Measurements from ENCODE around the gene CPNE9. TPM values are rescaled to one million over a fixed set of nuclear protein-coding genes. Genes with fewer than 3 reads are reported as not detected.

Gene CPNE9
- total and polyA plus RNA-seq, 2 of the 13 experiments (the other 11 are each of a cell fraction or from before 2014, with no cell fraction given), result 0.20 TPM; not detected in 1

DNA sequence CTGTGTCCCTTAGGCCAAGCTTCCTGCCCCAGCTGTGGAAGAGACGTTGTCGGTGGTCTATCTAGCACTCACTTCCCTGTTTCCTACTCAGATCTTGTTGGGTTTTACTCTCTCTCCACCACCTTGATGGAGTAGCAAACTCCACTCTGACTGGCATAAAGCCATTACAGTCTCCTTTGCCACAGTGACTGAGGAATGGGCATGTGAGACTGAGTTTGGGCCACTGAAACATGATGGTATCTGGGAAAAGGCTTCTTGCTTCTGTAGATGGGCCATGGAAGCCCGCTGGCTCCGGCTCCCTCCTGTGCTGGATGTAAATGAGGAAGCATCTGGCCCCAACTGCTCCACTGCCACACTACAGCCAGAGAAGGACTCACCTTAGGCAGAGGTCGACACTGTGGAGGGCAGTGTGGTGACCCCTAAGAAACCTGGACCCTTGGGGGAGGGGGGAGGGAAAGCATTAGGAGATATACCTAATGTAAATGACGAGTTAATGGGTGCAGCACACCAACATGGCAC lies 75.5 kb downstream of the CPNE9 start (continued):
- TF ChIP-seq ZNF891 (CRISPR knock-in tag; IDR thresholded peaks at IDR 0.05) (no peak), ZSCAN30 (CRISPR knock-in tag; IDR thresholded peaks at IDR 0.05) (no peak)

Other genes starting within 250 kb of the CPNE9 start
- 0.02 TPM in 1 of 2 replicates, not detected in the other for gene LHFPL4, start 150.0 kb upstream of the CPNE9 start, total RNA-seq (2016; rRNA removed; fragmentation: Illumina TruSeq; extraction: Trizol)
- 0.03 and 0.05 TPM in 2 replicates for gene LHFPL4, start 150.0 kb upstream of the CPNE9 start, polyA plus RNA-seq (2011; rRNA removed)
- 32.1 and 32.8 TPM in 2 replicates for gene MTMR14, start 54.3 kb upstream of the CPNE9 start, total RNA-seq (2016; rRNA removed; fragmentation: Illumina TruSeq; extraction: Trizol)
- gene MTMR14, start 54.3 kb upstream of the CPNE9 start, polyA plus RNA-seq (2011; rRNA removed), result 27.1 and 34.1 TPM in 2 replicates
- 7.5 and 10.0 TPM in 2 replicates for gene BRPF1, start 27.9 kb downstream of the CPNE9 start, total RNA-seq (2016; rRNA removed; fragmentation: Illumina TruSeq; extraction: Trizol)
- gene BRPF1, start 27.9 kb downstream of the CPNE9 start, polyA plus RNA-seq (2011; rRNA removed), result 7.3 and 7.4 TPM in 2 replicates
- gene OGG1, start 46.1 kb downstream of the CPNE9 start, total RNA-seq (2016; rRNA removed; fragmentation: Illumina TruSeq; extraction: Trizol), result 23.8 and 28.7 TPM in 2 replicates
- gene OGG1, start 46.1 kb downstream of the CPNE9 start, polyA plus RNA-seq (2011; rRNA removed), result 33.2 and 38.9 TPM in 2 replicates
- 51.8 and 53.3 TPM in 2 replicates for gene CAMK1, start 66.1 kb downstream of the CPNE9 start, total RNA-seq (2016; rRNA removed; fragmentation: Illumina TruSeq; extraction: Trizol)
- 26.4 and 27.7 TPM in 2 replicates for gene CAMK1, start 66.1 kb downstream of the CPNE9 start, polyA plus RNA-seq (2011; rRNA removed)
- 37.1 and 43.3 TPM in 2 replicates for gene TADA3, start 88.6 kb downstream of the CPNE9 start, total RNA-seq (2016; rRNA removed; fragmentation: Illumina TruSeq; extraction: Trizol)
- 32.1 and 34.4 TPM in 2 replicates for gene TADA3, start 88.6 kb downstream of the CPNE9 start, polyA plus RNA-seq (2011; rRNA removed)
- 73.9 and 83.6 TPM in 2 replicates for gene ARPC4, start 89.2 kb downstream of the CPNE9 start, total RNA-seq (2016; rRNA removed; fragmentation: Illumina TruSeq; extraction: Trizol)
- 27.2 and 30.1 TPM in 2 replicates for gene ARPC4, start 89.2 kb downstream of the CPNE9 start, polyA plus RNA-seq (2011; rRNA removed)
- gene TTLL3, start 106.4 kb downstream of the CPNE9 start, total RNA-seq (2016; rRNA removed; fragmentation: Illumina TruSeq; extraction: Trizol), result 1.9 and 9.5 TPM in 2 replicates
- gene TTLL3, start 106.4 kb downstream of the CPNE9 start, polyA plus RNA-seq (2011; rRNA removed), result 51.2 and 59.3 TPM in 2 replicates
- gene RPUSD3, start 140.2 kb downstream of the CPNE9 start, total RNA-seq (2016; rRNA removed; fragmentation: Illumina TruSeq; extraction: Trizol), result 30.3 and 32.1 TPM in 2 replicates
- gene RPUSD3, start 140.2 kb downstream of the CPNE9 start, polyA plus RNA-seq (2011; rRNA removed), result 48.7 and 55.5 TPM in 2 replicates
- gene CIDEC, start 176.4 kb downstream of the CPNE9 start, total RNA-seq (2016; rRNA removed; fragmentation: Illumina TruSeq; extraction: Trizol), result 2.5 and 2.8 TPM in 2 replicates
- gene CIDEC, start 176.4 kb downstream of the CPNE9 start, polyA plus RNA-seq (2011; rRNA removed), result 10.4 and 19.6 TPM in 2 replicates
- gene JAGN1, start 186.8 kb downstream of the CPNE9 start, total RNA-seq (2016; rRNA removed; fragmentation: Illumina TruSeq; extraction: Trizol), result 40.9 and 50.9 TPM in 2 replicates
- gene JAGN1, start 186.8 kb downstream of the CPNE9 start, polyA plus RNA-seq (2011; rRNA removed), result 49.9 and 59.1 TPM in 2 replicates
- gene IL17RE, start 199.0 kb downstream of the CPNE9 start, total RNA-seq (2016; rRNA removed; fragmentation: Illumina TruSeq; extraction: Trizol), result 6.7 and 14.5 TPM in 2 replicates
- gene IL17RE, start 199.0 kb downstream of the CPNE9 start, polyA plus RNA-seq (2011; rRNA removed), result 24.1 and 36.3 TPM in 2 replicates
- 10.7 and 20.7 TPM in 2 replicates for gene IL17RC, start 213.3 kb downstream of the CPNE9 start, total RNA-seq (2016; rRNA removed; fragmentation: Illumina TruSeq; extraction: Trizol)
- gene IL17RC, start 213.3 kb downstream of the CPNE9 start, polyA plus RNA-seq (2011; rRNA removed), result 24.0 and 31.7 TPM in 2 replicates
- 12.0 and 27.1 TPM in 2 replicates for gene CRELD1, start 230.0 kb downstream of the CPNE9 start, total RNA-seq (2016; rRNA removed; fragmentation: Illumina TruSeq; extraction: Trizol)
- 61.9 and 75.9 TPM in 2 replicates for gene CRELD1, start 230.0 kb downstream of the CPNE9 start, polyA plus RNA-seq (2011; rRNA removed)
- 0.29 and 0.44 TPM in 2 replicates for gene PRRT3, start 248.6 kb downstream of the CPNE9 start, total RNA-seq (2016; rRNA removed; fragmentation: Illumina TruSeq; extraction: Trizol)
- 0.22 and 0.26 TPM in 2 replicates for gene PRRT3, start 248.6 kb downstream of the CPNE9 start, polyA plus RNA-seq (2011; rRNA removed)

Measured in HepG2 (cell line).